H1 (cell line): ENCODE results near the gene MCF2L2. TPM values are rescaled to one million over a fixed set of nuclear protein-coding genes. Genes with fewer than 3 reads are reported as not detected.

Source experiments
- CTCF ChIA-PET: fragments of 300-600 bp; sonication (Branson Sonifier 250); formaldehyde crosslinking; loops from one replicate; lab custom pipeline; 2021; ENCODE audit not compliant: partially characterized antibody; lab: Charles Lee
- POLR2A ChIA-PET: fragments of 300-600 bp; sonication (Branson Sonifier 250); formaldehyde crosslinking; loops from one replicate; lab custom pipeline; 2021; ENCODE audit warnings: inconsistent platforms; ENCODE audit not compliant: partially characterized antibody; lab: Charles Lee
- DNase-seq, 2 experiments: peaks; one replicate each; pipeline versions ENCODE4 v3.0.0 to v3.0.0-alpha.2; 2010 to 2022; ENCODE audit warnings: low spot score in 2 of 2, low read depth in 1 of 2, mixed read lengths in 1 of 2
- FAIRE-seq: peaks from 2 replicates; lab custom pipeline; 2011; peaks lifted over from hg19 to GRCh38; lab: Jason Lieb, UNC
- H2AFZ ChIP-seq: 2 replicates; pipeline ENCODE4 v1.8.1; 2012; ENCODE audit warnings: low read length, inconsistent platforms
- H2AK5ac ChIP-seq: 2 replicates; pipeline ENCODE4 v1.6.1; 2013; ENCODE audit warnings: low read depth, low read length
- H2BK120ac ChIP-seq: replicated peaks from 2 replicates; pipeline ENCODE3; 2013; ENCODE audit warnings: low read depth, low read length, inconsistent platforms
- H2BK12ac ChIP-seq: 2 replicates; pipeline ENCODE4 v1.6.1; 2013; ENCODE audit warnings: low read depth, low read length
- H2BK15ac ChIP-seq: 2 replicates; pipeline ENCODE4 v1.6.1; 2013; ENCODE audit warnings: low read length
- H2BK20ac ChIP-seq: 2 replicates; pipeline ENCODE4 v1.6.1; 2013; ENCODE audit warnings: low read length
- H2BK5ac ChIP-seq: 2 replicates; pipeline ENCODE4 v1.6.1; 2013; ENCODE audit warnings: low read depth, low read length
- H3K14ac ChIP-seq: 2 replicates; pipeline ENCODE4 v1.6.1; 2013; ENCODE audit warnings: inconsistent platforms; ENCODE audit not compliant: insufficient read length
- H3K18ac ChIP-seq: 2 replicates; pipeline ENCODE4 v1.6.1; 2013; ENCODE audit warnings: low read length; ENCODE audit errors: extremely low read depth
- H3K23ac ChIP-seq: 2 replicates; pipeline ENCODE4 v1.6.1; 2013; ENCODE audit warnings: inconsistent platforms; ENCODE audit not compliant: insufficient read length
- H3K23me2 ChIP-seq: 2 replicates; pipeline ENCODE4 v1.6.1; 2013; ENCODE audit warnings: low read depth, low read length
- H3K27ac ChIP-seq: 2 replicates; pipeline ENCODE4 v1.6.1; 2011; ENCODE audit warnings: low read depth, low read length, inconsistent platforms
- H3K27me3 ChIP-seq, 4 experiments: replicated peaks in 1 of 4; 1 replicate in 1 of 4; 2 replicates in 3 of 4; pipeline versions ENCODE4 v1.6.1 to v1.8.1; 2011 to 2013; ENCODE audit warnings: low read length in 3 of 4, mild to moderate bottlenecking in 3 of 4, inconsistent platforms in 2 of 4, mixed read lengths in 2 of 4, moderate library complexity in 1 of 4; ENCODE audit not compliant: control insufficient read depth in 3 of 4, insufficient read depth in 3 of 4; ENCODE audit errors: extremely low read depth in 1 of 4
- H3K36me3 ChIP-seq, 4 experiments: 2 replicates each; pipeline versions ENCODE4 v1.6.1 to v1.8.1; 2011 to 2013; ENCODE audit warnings: mild to moderate bottlenecking in 4 of 4, low read length in 3 of 4, moderate library complexity in 2 of 4, control low read depth in 1 of 4, inconsistent platforms in 1 of 4; ENCODE audit not compliant: insufficient read depth in 4 of 4, control insufficient read depth in 2 of 4
- H3K4ac ChIP-seq: replicated peaks from 2 replicates; pipeline ENCODE3; 2013; ENCODE audit warnings: low read length, low read depth, mixed read lengths, inconsistent platforms; ENCODE audit not compliant: insufficient read length
- H3K4me1 ChIP-seq, 4 experiments: replicated peaks in 1 of 4; 1 replicate in 1 of 4; 2 replicates in 3 of 4; pipeline versions ENCODE4 v1.6.1 to v1.8.1; 2011 to 2013; ENCODE audit warnings: low read length in 3 of 4, inconsistent platforms in 2 of 4, mixed read lengths in 1 of 4; ENCODE audit not compliant: insufficient read depth in 4 of 4, control insufficient read depth in 3 of 4
- H3K4me2 ChIP-seq, 2 experiments: 2 replicates each; pipeline versions ENCODE4 v1.6.1 to v1.8.1; 2011 to 2013; ENCODE audit warnings: low read depth in 2 of 2, low read length in 2 of 2, control low read depth in 1 of 2, inconsistent platforms in 1 of 2, mild to moderate bottlenecking in 1 of 2; ENCODE audit not compliant: insufficient read depth in 1 of 2
- H3K4me3 ChIP-seq, 4 experiments: fragments of 200-600, 300-600 bp in 1 of 4; sonication (generic), shearing (Covaris generic), sonication (Bioruptor Twin) in 1 of 4; 2 replicates each; pipeline versions ENCODE4 v1.5.1 to v1.8.1; 2011 to 2016; ENCODE audit warnings: low read length in 4 of 4, low read depth in 3 of 4, control low read depth in 2 of 4, inconsistent platforms in 2 of 4, mild to moderate bottlenecking in 2 of 4, mixed read lengths in 1 of 4, moderate library complexity in 1 of 4; ENCODE audit not compliant: insufficient read depth in 2 of 4; ENCODE audit errors: extremely low read depth in 1 of 4
- H3K56ac ChIP-seq: replicated peaks from 2 replicates; pipeline ENCODE3; 2013; ENCODE audit warnings: low read depth, mild to moderate bottlenecking, mixed read lengths, low read length, inconsistent platforms; ENCODE audit not compliant: insufficient read length
- H3K79me1 ChIP-seq: 2 replicates; pipeline ENCODE4 v1.6.1; 2013; ENCODE audit warnings: low read depth, low read length, control low read depth
- H3K79me2 ChIP-seq, 2 experiments: 2 replicates each; pipeline versions ENCODE4 v1.6.1 to v1.8.1; 2012 to 2013; ENCODE audit warnings: low read length in 2 of 2, mild to moderate bottlenecking in 2 of 2, inconsistent platforms in 1 of 2; ENCODE audit not compliant: insufficient read depth in 2 of 2, control insufficient read depth in 1 of 2
- H3K9ac ChIP-seq, 4 experiments: replicated peaks in 1 of 4; 1 replicate in 1 of 4; 2 replicates in 3 of 4; pipeline versions ENCODE4 v1.6.1 to v1.8.1; 2011 to 2013; ENCODE audit warnings: low read depth in 3 of 4, low read length in 3 of 4, control low read depth in 2 of 4, mild to moderate bottlenecking in 2 of 4, moderate library complexity in 2 of 4, inconsistent platforms in 1 of 4; ENCODE audit errors: extremely low read depth in 1 of 4
- H3K9me3 ChIP-seq, 2 experiments: 2 replicates each; pipeline versions ENCODE4 v1.6.1 to v1.8.1; 2012 to 2013; ENCODE audit warnings: mild to moderate bottlenecking in 2 of 2, moderate library complexity in 2 of 2, control low read depth in 1 of 2, inconsistent platforms in 1 of 2, low read depth in 1 of 2, low read length in 1 of 2, mixed read lengths in 1 of 2; ENCODE audit not compliant: insufficient read depth in 2 of 2
- H4K20me1 ChIP-seq, 2 experiments: replicated peaks in 1 of 2; 2 replicates each; pipeline versions ENCODE3 to v1.8.1; 2011 to 2013; ENCODE audit warnings: inconsistent platforms in 2 of 2, low read length in 2 of 2, mild to moderate bottlenecking in 1 of 2; ENCODE audit not compliant: insufficient read depth in 2 of 2, control insufficient read depth in 1 of 2
- H4K5ac ChIP-seq: 2 replicates; pipeline ENCODE4 v1.6.1; 2013; ENCODE audit warnings: low read length, low read depth, mixed read lengths, inconsistent platforms; ENCODE audit not compliant: insufficient read length
- H4K8ac ChIP-seq: 2 replicates; pipeline ENCODE4 v1.8.0; 2013; ENCODE audit warnings: mild to moderate bottlenecking, moderate library complexity, low read length, inconsistent platforms; ENCODE audit not compliant: insufficient read depth; ENCODE audit errors: extremely low read depth
- H4K91ac ChIP-seq: replicated peaks from 2 replicates; pipeline ENCODE3; 2013; ENCODE audit warnings: low read length, mixed read lengths, inconsistent platforms; ENCODE audit not compliant: insufficient read length
- BACH1 ChIP-seq: IDR thresholded peaks from 2 replicates; pipeline ENCODE4 v1.6.1; 2012; ENCODE audit warnings: low read length, improper control_type of control experiment
- CTBP2 ChIP-seq: IDR thresholded peaks from 2 replicates; pipeline ENCODE4 v1.7.0; 2011; ENCODE audit warnings: borderline replicate concordance, mild to moderate bottlenecking, moderate library complexity, mixed read lengths, low read length; ENCODE audit not compliant: insufficient read depth, insufficient read length
- EGR1 ChIP-seq: IDR thresholded peaks from 2 replicates; pipeline ENCODE4 v1.6.1; 2011; ENCODE audit warnings: low read depth, low read length, borderline replicate concordance
- GTF2F1 ChIP-seq: IDR thresholded peaks from 2 replicates; pipeline ENCODE4 v1.6.1; 2012; ENCODE audit warnings: low read depth, low read length, improper control_type of control experiment, borderline replicate concordance
- KDM4A ChIP-seq: IDR thresholded peaks from one replicate; pipeline ENCODE4 v1.7.1; 2012; ENCODE audit warnings: low read depth, mild to moderate bottlenecking, moderate library complexity, low read length, inconsistent platforms; ENCODE audit not compliant: severe bottlenecking
- MAFK ChIP-seq: IDR thresholded peaks from 2 replicates; pipeline ENCODE4 v1.6.1; 2012; ENCODE audit warnings: low read depth, mild to moderate bottlenecking, improper control_type of control experiment, low read length
- POLR2AphosphoS5 ChIP-seq: IDR thresholded peaks from 2 replicates; pipeline ENCODE4 v1.6.1; 2011; ENCODE audit warnings: low read depth, low read length
- RAD21 ChIP-seq, 2 experiments: IDR thresholded peaks in 1 of 2; conservative IDR thresholded peaks in 1 of 2; 2 replicates each; pipeline ENCODE4 v1.6.1; 2011; ENCODE audit warnings: low read depth in 2 of 2, low read length in 2 of 2, improper control_type of control experiment in 1 of 2, inconsistent platforms in 1 of 2, mild to moderate bottlenecking in 1 of 2, moderate library complexity in 1 of 2
- SIX5 ChIP-seq: IDR thresholded peaks from 2 replicates; pipeline ENCODE4 v1.6.1; 2011; ENCODE audit warnings: mild to moderate bottlenecking, low read depth, low read length
- TCF12 ChIP-seq: IDR thresholded peaks from 2 replicates; pipeline ENCODE4 v1.6.1; 2011; ENCODE audit warnings: low read depth, mild to moderate bottlenecking, low read length
- TEAD4 ChIP-seq: IDR thresholded peaks from 2 replicates; pipeline ENCODE4 v1.6.1; 2012; ENCODE audit warnings: low read depth, low read length, inconsistent platforms, mixed read lengths
- WGBS, 2 experiments: shearing (Covaris generic) in 1 of 2; methylation state at CpG; one replicate each; pipeline versions ENCODE4 v1.1.6 to v1.1.7; 2013 to 2015; ENCODE audit warnings: low lambda C conversion rate in 2 of 2, mixed read lengths in 2 of 2, inconsistent platforms in 1 of 2, low coverage in 1 of 2, missing lambda C conversion rate in 1 of 2; ENCODE audit not compliant: insufficient replicate concordance in 2 of 2, insufficient coverage in 1 of 2, insufficient read length in 1 of 2; ENCODE audit errors: extremely low coverage in 1 of 2, missing lambda C conversion rate in 1 of 2; 5-methylcytosine and 5-hydroxymethylcytosine counted together
- polyA plus RNA-seq, 7 experiments: library from polyadenylated mRNA; depleted of rRNA in 3 of 7; stranded (reverse) in 5 of 7; unstranded in 2 of 7; fragments of >200 nt in 5 of 7; fragments of 200-250 nt in 2 of 7; gene quantifications; 1 replicate in 5 of 7; 2 replicates in 1 of 7; 4 replicates in 1 of 7; pipeline versions ENCODE4 v1.2.1 to v1.2.3, GENCODE V29; 2011 to 2013; ENCODE audit warnings: missing spikeins in 2 of 7, mixed read lengths in 2 of 7
- total RNA-seq: library from RNA; stranded (reverse); fragmentation: NEBNext Ultra II Directional; extraction: Animal tissue kit (Norgen Biotek cat#: 25700); gene quantifications from 2 replicates; pipeline ENCODE4 v1.2.1, GENCODE V29; 2021

The MCF2L2 gene
- total and polyA plus RNA-seq, 2 of the 8 experiments (the other 6 are each of a cell fraction or from before 2014, with no cell fraction given), result 4.1 to 13.7 TPM

- DNase-seq, result peak in 1 of 2 experiments; percentile 77
- peak overlapping the region; percentile 43 to 66 (median 56) for H3K4me3 ChIP-seq
- no peak overlapping the region for H2BK12ac ChIP-seq
- ChIA-PET POLR2A (interaction anchor here (1.5 to 1.6 kb wide), 2 partner anchors 74 to 203 kb away, joined by 3 to 5 read pairs; partner anchors contain the start of gene B3GNT5), CTCF (interaction anchor here (0.6 to 4.0 kb wide), 17 partner anchors 9 to 269 kb away, joined by 3 to 27 read pairs (median 4); partner anchors contain the start of gene LAMP3)
- peak overlapping the region; percentile 49 to 99 for H3K4me2 ChIP-seq
- no peak overlapping the region for H2BK15ac ChIP-seq
- peaks cover 0 to 8% (median 1%) of the 10 kb centered on the region in 4 experiments; a peak in 3 of 7 replicates for H3K4me1 ChIP-seq
- H2BK120ac ChIP-seq, result no peak overlapping the region
- H3K23ac ChIP-seq, result no peak overlapping the region
- H3K79me1 ChIP-seq, result no peaks in the 10 kb centered on the region
- H2BK5ac ChIP-seq, result no peak overlapping the region
- no peak for FAIRE-seq
- WGBS, 2 experiments, result 2% methylated on average over 58 of the region's 68 CpGs; no CpG with 5 or more reads in 1 of the 2 experiments
- no peak overlapping the region for H3K18ac ChIP-seq
- 0 out of 2 replicates have a peak overlapping the region, but pooled peaks have one; percentile 42 for H2AFZ ChIP-seq
- H4K8ac ChIP-seq, result no peak overlapping the region
- H3K9ac ChIP-seq, result no peak overlapping the region
- no peak overlapping the region for H2BK20ac ChIP-seq
- no peaks in the 10 kb centered on the region for H3K36me3 ChIP-seq
- H3K27ac ChIP-seq, result no peak overlapping the region
- no peaks in the 10 kb centered on the region for H3K79me2 ChIP-seq
- H3K56ac ChIP-seq, result no peak overlapping the region
- H4K91ac ChIP-seq, result no peak overlapping the region
- no peak overlapping the region for H3K14ac ChIP-seq
- H4K20me1 ChIP-seq, result no peaks in the 10 kb centered on the region
- peaks cover 0 to 25% (median 20%) of the 10 kb centered on the region in 4 experiments; a peak in 6 of 7 replicates for H3K27me3 ChIP-seq
- no peaks in the 10 kb centered on the region for H3K9me3 ChIP-seq
- no peak overlapping the region for H3K4ac ChIP-seq
- no peak overlapping the region for H4K5ac ChIP-seq
- H2AK5ac ChIP-seq, result no peak overlapping the region
- peaks cover 3% of the 10 kb centered on the region; the same call in 1 of the 2 replicates for H3K23me2 ChIP-seq
- TF ChIP-seq SIX5 (no peak), EGR1 (peak; percentile 82; the same call in 1 of the 2 replicates), GTF2F1 (no peak), MAFK (no peak), POLR2AphosphoS5 (no peak), TEAD4 (peak; percentile 69), KDM4A (peak; percentile 95), BACH1 (0 out of 2 replicates have a peak, but pooled peaks have one; percentile 11), TCF12 (no peak), RAD21 (IDR thresholded peaks at IDR 0.05 in 1 of 2, conservative IDR thresholded peaks at IDR 0.05 in 1 of 2; ENCODE audit: low read depth in 2 of 2, low read length in 2 of 2) (peak in 1 of 2 experiments; percentile 40; a peak in 1 of 4 replicates), CTBP2 (no peak)
Observed at GRCh38 chr3:183178833-183179549, 249.4 kb downstream of the MCF2L2 start.
